OCI-M2 (cell line): ENCODE data around the gene SPECC1L.

Source experiments
- DNase-seq: peaks from one replicate; lab custom pipeline; 2025; ENCODE audit not compliant: unreplicated experiment; lab: John Stamatoyannopoulos, UW

SPECC1L gene

GRCh38 chr22:24412274-24412673 lies 141.6 kb downstream of the SPECC1L start:
- no peak for DNase-seq

- DNase-seq = no peak
Observed at GRCh38 chr22:24413271-24413670, 142.6 kb downstream of the SPECC1L start.

- DNase-seq = no peak
Observed at GRCh38 chr22:24413736-24414385, 143.2 kb downstream of the SPECC1L start.

GRCh38 chr22:24414523-24414922 lies 143.9 kb downstream of the SPECC1L start:
- DNase-seq = no peak

- DNase-seq = no peak
Observed at GRCh38 chr22:24414984-24415945, 144.6 kb downstream of the SPECC1L start.

GRCh38 chr22:24416095-24416494 lies 145.5 kb downstream of the SPECC1L start:
- DNase-seq = no peak

GRCh38 chr22:24416611-24417010 lies 146.0 kb downstream of the SPECC1L start:
- DNase-seq = no peak

GRCh38 chr22:24417200-24417599 lies 146.6 kb downstream of the SPECC1L start:
- no peak for DNase-seq

- DNase-seq = no peak
Observed at GRCh38 chr22:24417901-24418641, 147.4 kb downstream of the SPECC1L start.

- DNase-seq = no peak
Observed at GRCh38 chr22:24418786-24419474, 148.3 kb downstream of the SPECC1L start.

GRCh38 chr22:24419475-24419850 lies 148.8 kb downstream of the SPECC1L start:
- DNase-seq = no peak

GRCh38 chr22:24420072-24420976 lies 149.7 kb downstream of the SPECC1L start:
- DNase-seq = no peak

GRCh38 chr22:24420977-24421343 lies 150.3 kb downstream of the SPECC1L start:
- DNase-seq = no peak

- no peak for DNase-seq
Observed at GRCh38 chr22:24421428-24421931, 150.8 kb downstream of the SPECC1L start.

- no peak for DNase-seq
Observed at GRCh38 chr22:24422102-24422665, 151.6 kb downstream of the SPECC1L start.

GRCh38 chr22:24423519-24424000 lies 152.9 kb downstream of the SPECC1L start:
- no peak for DNase-seq

- no peak for DNase-seq
Observed at GRCh38 chr22:24424001-24424900, 153.6 kb downstream of the SPECC1L start.
